HG02852 (cell line): Measurements from ENCODE around the gene C9.
A peak's percentile ranks its signal among the peaks of the same experiment; 100 is the strongest.
"Not testable (repeated sequence)": the region's sequence is repeated elsewhere in the genome, so short reads cannot be mapped to it uniquely, and the experiment has no call there.

Experiments
- ATAC-seq: cut with Tn5 transposase; IDR thresholded peaks from one replicate; pipeline ENCODE4 v1.9.1; 2021; ENCODE audit warnings: mild to moderate bottlenecking, moderate library complexity; ENCODE audit not compliant: unreplicated experiment

The C9 gene

DNA sequence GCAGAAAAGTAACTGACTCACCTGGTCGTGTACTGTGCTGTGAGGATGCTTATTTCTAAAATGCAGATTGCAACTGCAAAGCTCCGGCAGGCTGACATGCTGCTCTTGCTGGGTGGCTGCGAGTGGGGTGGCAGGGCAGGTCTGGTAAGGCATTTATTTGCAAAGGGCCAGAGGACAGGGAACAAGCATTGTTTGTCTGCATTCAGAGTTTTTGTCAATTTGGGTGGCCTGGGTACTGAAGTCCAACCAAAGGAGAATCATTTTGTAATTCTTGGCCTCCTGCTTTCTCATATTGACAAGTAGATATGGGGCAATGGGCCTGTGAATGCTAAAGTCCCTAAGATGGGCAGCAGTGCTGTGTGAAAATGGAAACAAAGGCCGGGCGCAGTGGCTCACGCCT lies at the start of gene C9:
Gene C9 (minus strand): TSS at position 129 of the 400 bp plus-strand sequence. CDS start 31 bp downstream, at position 98.
- no peak for ATAC-seq

DNA sequence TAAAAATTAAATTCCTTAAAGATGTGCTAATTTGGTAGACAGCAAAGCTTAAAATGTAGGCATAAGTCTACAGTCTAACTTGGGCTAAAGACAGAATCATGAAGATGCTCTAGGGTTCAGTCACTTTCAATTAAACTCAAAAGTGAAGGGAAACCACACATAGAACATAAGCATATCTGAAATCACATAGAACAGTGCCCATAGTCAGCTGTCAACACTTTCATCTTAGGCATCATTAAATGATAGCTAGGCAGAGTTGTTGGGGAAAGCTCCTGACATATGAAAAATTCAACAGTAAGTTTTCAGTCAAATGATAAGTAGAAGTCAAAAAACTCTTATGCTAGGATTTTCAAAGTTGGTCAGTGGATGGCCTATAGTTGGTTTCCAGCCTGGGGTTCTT lies 49.5 kb upstream of the C9 start:
- ATAC-seq = no peak

DNA sequence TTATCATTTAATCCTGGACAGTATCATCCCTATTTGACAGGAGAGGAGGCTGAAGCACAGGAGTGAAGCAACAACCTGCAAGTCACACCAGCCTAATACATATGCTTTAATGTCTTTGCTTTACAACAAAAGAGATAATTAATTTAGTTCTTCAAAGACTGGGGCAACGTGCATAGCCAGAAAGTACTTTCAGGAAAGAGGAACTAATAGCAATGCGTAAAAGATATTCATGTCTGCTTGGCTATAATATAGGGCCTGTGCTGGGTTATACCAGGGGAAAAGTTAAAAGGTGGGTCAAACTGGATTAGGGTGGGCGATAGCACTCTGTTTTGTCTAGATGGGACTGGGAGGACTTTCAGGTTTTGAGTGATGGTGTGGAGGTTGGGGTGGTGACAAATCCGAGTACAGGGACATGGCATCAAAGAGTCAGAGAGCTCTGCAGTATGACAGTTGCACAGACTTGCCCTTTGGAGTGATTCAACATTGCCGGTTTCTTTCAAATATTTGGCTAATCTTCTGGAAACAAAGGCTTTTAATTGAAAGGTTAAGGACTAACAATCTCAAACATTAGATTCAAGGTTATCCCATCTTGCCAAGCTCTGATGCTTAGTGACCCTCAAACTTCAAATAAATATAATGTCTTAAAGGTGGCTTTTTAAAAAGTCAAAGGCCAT lies 48.6 kb upstream of the C9 start:
- ATAC-seq = no peak

DNA sequence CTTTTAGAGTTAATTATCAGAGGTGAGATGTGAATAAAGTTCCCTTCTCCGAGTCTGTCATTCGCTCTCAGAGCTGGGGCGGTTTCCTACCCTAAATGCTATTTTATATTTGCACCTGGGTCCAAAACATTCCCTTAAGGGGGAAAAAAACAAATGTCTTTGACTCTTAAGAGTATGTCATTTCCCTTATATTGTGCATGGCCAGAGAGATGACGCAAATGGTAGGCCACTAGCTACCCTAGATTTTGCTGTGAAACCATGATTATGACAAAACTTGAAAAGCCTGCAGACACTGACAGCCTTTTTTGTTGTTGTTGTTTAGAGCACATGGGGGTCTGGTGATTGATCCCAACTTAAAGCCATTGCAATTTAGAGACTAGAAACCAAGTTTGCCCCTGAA lies 47.7 kb upstream of the C9 start:
- ATAC-seq = no peak

GRCh38 chr5:39411061-39411460 lies 46.8 kb upstream of the C9 start:
- ATAC-seq = no peak

DNA sequence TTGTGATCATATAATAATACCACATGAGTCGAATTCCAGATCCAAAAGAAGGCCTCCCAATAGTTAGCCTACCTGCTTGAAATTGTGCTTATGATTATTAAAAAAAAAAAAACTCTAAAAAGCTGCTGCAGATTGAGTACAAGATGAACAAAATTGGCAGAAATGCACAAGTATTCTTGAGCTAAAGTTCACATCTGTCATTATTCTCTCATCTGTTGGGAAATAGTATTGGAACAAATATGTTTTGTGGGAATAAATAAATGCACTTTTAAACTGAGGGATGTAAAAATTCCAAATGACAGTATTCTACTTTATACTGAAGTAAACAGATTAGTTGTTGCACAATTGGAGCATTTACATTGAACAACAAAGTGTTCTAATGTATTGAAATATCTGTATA lies 44.7 kb upstream of the C9 start:
- ATAC-seq = no peak

DNA sequence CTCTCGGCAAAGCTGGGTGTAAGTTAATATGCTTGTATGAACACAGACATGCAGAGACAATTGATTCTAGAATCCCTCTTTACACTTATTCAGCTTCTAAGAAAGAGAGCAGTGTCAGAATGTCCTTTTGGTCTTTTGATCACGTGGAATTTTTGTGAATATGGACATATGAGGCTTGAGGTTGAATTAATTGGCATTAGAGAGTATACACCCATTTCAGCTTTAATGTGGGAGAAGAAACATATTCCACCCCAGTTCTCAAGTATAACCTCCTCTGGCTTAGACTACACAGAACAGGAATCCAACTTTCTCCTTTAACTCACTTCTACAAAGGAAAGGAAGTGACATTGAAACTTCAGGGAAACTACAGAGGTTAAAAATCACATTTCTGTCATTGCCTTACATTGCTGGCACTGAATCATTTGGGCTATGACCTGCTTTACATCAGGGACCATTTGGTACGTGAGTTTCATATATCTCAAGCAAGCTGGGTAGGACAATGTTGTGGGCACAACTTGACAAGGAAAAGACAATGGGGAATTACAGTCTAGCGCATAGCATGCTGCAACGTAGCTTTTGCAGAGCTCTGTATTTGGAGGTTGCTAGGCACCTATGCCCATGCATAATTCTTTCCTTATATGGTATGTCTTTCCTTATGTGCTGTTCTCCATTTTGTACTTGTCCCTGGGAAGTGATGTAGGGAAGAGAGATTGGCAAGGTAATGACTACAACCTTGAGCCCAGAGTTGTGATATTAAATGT lies 41.0 kb upstream of the C9 start:
- ATAC-seq = no peak

DNA sequence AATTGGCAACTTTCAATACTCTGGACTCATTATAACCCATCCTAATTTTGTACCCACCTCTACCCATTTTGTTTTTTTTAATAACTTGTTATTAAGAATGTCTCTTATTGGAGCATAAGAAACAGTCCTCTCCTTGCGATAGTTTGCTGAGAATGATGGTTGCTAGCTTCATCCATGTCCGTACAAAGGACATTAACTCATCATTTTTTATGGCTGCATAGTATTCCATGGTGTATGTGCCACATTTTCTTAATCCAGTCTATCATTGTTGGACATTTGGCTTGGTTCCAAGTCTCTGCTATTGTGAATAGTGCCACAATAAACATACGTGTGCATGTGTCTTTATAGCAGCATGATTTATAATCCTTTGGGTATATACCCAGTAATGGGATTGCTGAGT lies 39.5 kb upstream of the C9 start:
- ATAC-seq = not testable (repeated sequence)

DNA sequence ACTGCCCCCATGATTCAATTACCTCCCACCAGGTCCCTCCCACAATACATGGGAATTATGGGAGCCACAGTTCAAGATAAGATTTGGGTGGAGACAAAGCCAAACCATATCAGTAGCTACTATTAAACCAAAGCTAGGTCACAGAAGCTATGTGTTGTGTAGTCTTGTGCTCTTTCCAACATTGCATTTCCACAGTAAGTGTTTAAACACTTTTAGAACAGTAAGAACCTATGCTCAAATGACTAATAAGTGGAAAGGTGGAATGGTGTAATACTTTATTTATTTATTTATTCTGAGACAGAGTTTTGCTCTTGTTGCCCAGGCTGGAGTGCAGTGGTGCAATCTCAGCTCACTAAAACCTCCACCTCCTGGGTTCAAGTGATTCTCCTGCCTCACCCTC lies 37.8 kb upstream of the C9 start:
- ATAC-seq = not testable (repeated sequence)

GRCh38 chr5:39400713-39401578 lies 36.7 kb upstream of the C9 start:
- no peak for ATAC-seq

- no peak for ATAC-seq
Measured at GRCh38 chr5:39399135-39400036, 35.1 kb upstream of the C9 start.

- ATAC-seq = no peak
Measured at GRCh38 chr5:39396843-39397242, 32.5 kb upstream of the C9 start.

- no peak for ATAC-seq
Measured at GRCh38 chr5:39395521-39395920, 31.2 kb upstream of the C9 start.

- ATAC-seq = no peak
Measured at GRCh38 chr5:39394946-39395345, 30.7 kb upstream of the C9 start.

GRCh38 chr5:39390945-39391344 lies 26.6 kb upstream of the C9 start:
- no peak for ATAC-seq

GRCh38 chr5:39387293-39387692 lies 23.0 kb upstream of the C9 start:
- no peak for ATAC-seq

DNA sequence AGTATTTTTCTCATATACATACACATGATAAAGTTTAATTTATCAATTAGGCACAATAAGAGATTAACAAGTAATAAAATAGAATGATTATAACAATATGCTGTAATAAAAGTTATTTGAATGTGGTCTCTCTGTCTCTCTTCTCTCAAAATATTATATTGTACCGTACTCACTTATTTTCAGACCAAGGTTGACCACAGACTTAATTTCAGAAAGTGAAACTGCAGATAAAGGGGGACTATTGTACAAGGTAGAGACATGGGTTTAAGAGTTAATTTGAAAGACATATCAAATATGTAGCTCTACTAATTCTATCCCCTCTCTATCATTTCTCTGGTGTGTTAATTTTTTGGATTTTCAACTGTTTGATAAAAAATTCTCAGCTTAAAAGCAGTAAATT lies 20.0 kb upstream of the C9 start:
- ATAC-seq = no peak

- ATAC-seq = no peak
Measured at GRCh38 chr5:39381376-39381775, 17.1 kb upstream of the C9 start.

GRCh38 chr5:39379693-39380092 lies 15.4 kb upstream of the C9 start:
- ATAC-seq = no peak

- no peak for ATAC-seq
Measured at GRCh38 chr5:39377613-39378012, 13.3 kb upstream of the C9 start.

GRCh38 chr5:39376293-39376714 lies 12.0 kb upstream of the C9 start:
- peak; percentile 95 for ATAC-seq
